Measurements from ENCODE around the gene AWAT2. TPM values are rescaled to one million over a fixed set of nuclear protein-coding genes. Genes with fewer than 3 reads are reported as not detected.

AWAT2 gene
- total and polyA plus RNA-seq, 7 donors = 0.60 TPM; not detected in 6

GRCh38 chrX:70079870-70080269, 30.1 kb upstream of the AWAT2 start:
- intact Hi-C loops (cut with DNase I) = no loop called here
- Histone ChIP-seq H3K4me1 (no peaks in the 10 kb centered on the region), H3K27me3 (no peaks in the 10 kb centered on the region), H3K36me3 (no peaks in the 10 kb centered on the region), H3K9me3 (no peaks in the 10 kb centered on the region), H3K27ac (no peak overlapping the region), H3K4me3 (no peak overlapping the region)
- DNase-seq = no peak
- TF ChIP-seq CTCF (IDR thresholded peaks at IDR 0.05) = no peak
- no peak for TF ChIP-seq POLR2A (IDR thresholded peaks at IDR 0.05)
- no peak for TF ChIP-seq EP300 (IDR thresholded peaks at IDR 0.05)
- no peak for TF ChIP-seq POLR2AphosphoS5 (IDR thresholded peaks at IDR 0.05)
- WGBS, 2 donors = 80 to 86% methylated on average over 3 of the region's 3 CpGs

GRCh38 chrX:70079297-70079696, 29.6 kb upstream of the AWAT2 start:
- H3K4me3 ChIP-seq = no peak overlapping the region
- no peak for DNase-seq
- no peaks in the 10 kb centered on the region for H3K27me3 ChIP-seq
- WGBS, 2 donors = 87 to 92% methylated on average over 5 of the region's 5 CpGs
- no peaks in the 10 kb centered on the region for H3K4me1 ChIP-seq
- no peaks in the 10 kb centered on the region for H3K9me3 ChIP-seq
- no peaks in the 10 kb centered on the region for H3K36me3 ChIP-seq
- no peak overlapping the region for H3K27ac ChIP-seq
- TF ChIP-seq POLR2A (IDR thresholded peaks at IDR 0.05) (no peak), POLR2AphosphoS5 (IDR thresholded peaks at IDR 0.05) (no peak), CTCF (IDR thresholded peaks at IDR 0.05) (no peak), EP300 (IDR thresholded peaks at IDR 0.05) (no peak)
- intact Hi-C loops (cut with DNase I) = no loop called here

GRCh38 chrX:70066646-70067045, 16.9 kb upstream of the AWAT2 start:
- WGBS, 2 donors = 91 to 93% methylated on average over 7 of the region's 7 CpGs
- intact Hi-C loops (cut with DNase I) = no loop called here
- TF ChIP-seq EP300 (IDR thresholded peaks at IDR 0.05) (no peak), POLR2AphosphoS5 (IDR thresholded peaks at IDR 0.05) (no peak), CTCF (IDR thresholded peaks at IDR 0.05) (no peak), POLR2A (IDR thresholded peaks at IDR 0.05) (no peak)
- H3K27ac ChIP-seq = no peak overlapping the region
- no peak overlapping the region for H3K4me3 ChIP-seq
- no peaks in the 10 kb centered on the region for H3K36me3 ChIP-seq
- no peaks in the 10 kb centered on the region for H3K4me1 ChIP-seq
- no peaks in the 10 kb centered on the region for H3K9me3 ChIP-seq
- no peak for DNase-seq
- H3K27me3 ChIP-seq = no peaks in the 10 kb centered on the region

- Histone ChIP-seq H3K27me3 (no peaks in the 10 kb centered on the region), H3K27ac (no peak overlapping the region), H3K4me3 (no peak overlapping the region), H3K9me3 (no peaks in the 10 kb centered on the region), H3K36me3 (no peaks in the 10 kb centered on the region), H3K4me1 (no peaks in the 10 kb centered on the region)
- TF ChIP-seq POLR2AphosphoS5 (IDR thresholded peaks at IDR 0.05) (no peak), CTCF (IDR thresholded peaks at IDR 0.05) (no peak), POLR2A (IDR thresholded peaks at IDR 0.05) (no peak), EP300 (IDR thresholded peaks at IDR 0.05) (no peak)
- 97% methylated on average over 52 of the region's 52 CpGs for WGBS, 2 donors
- intact Hi-C loops (cut with DNase I) = no loop called here
- DNase-seq = no peak
These were observed 13.3 kb upstream of the AWAT2 start for GRCh38 chrX:70062961-70063550.

GRCh38 chrX:70062076-70062475, 12.3 kb upstream of the AWAT2 start, which contains the start of gene OTUD6A:
OTUD6A (plus strand) TSS chrX:70062457; CDS start chrX:70062525, 68 bp downstream.
- WGBS, 2 donors = 95% methylated on average over 14 of the region's 14 CpGs
- Histone ChIP-seq H3K36me3 (no peaks in the 10 kb centered on the region), H3K27ac (no peak within 1 kb of the TSS), H3K27me3 (no peaks in the 10 kb centered on the region), H3K4me1 (no peaks in the 10 kb centered on the region), H3K9me3 (no peaks in the 10 kb centered on the region), H3K4me3 (no peak within 1 kb of the TSS)
- TF ChIP-seq EP300 (IDR thresholded peaks at IDR 0.05) = no peak
- TF ChIP-seq POLR2A (IDR thresholded peaks at IDR 0.05) = no peak
- TF ChIP-seq CTCF (IDR thresholded peaks at IDR 0.05) = no peak
- no peak for TF ChIP-seq POLR2AphosphoS5 (IDR thresholded peaks at IDR 0.05)
- intact Hi-C loops (cut with DNase I) = no loop called here
- DNase-seq = no peak
